ENCODE results near the gene TENM4. TPM values are rescaled to one million over a fixed set of nuclear protein-coding genes. Genes with fewer than 3 reads are reported as not detected.

The TENM4 gene
- total RNA-seq, 1 experiment from 2014 or later = 0.39 TPM

DNA sequence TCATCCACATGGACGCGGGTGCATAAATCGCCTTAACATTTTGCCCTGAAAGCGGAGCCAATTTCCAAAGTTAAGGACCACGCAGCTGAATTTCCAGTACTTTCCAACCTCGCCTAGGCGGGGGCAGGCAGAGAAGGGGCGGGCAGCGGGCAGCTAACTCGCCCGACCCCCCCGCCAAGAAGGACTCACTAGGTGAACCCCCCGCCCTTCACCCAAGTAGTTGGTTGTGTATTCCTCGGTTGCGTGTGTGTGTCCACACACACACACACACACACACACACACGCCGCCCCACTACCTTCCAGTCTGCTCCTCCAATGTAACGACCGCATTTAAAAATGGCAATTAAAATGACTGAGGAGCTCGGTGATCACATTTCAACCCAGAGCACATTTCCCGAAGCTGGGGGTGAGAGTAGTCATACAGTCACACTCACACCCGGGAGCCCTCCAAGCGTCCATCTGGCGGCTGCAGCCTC, 1.4 kb downstream of the TENM4 start:
- H3K9me3 ChIP-seq (ENCODE audit: control insufficient read depth, insufficient read depth, low read depth, low read length) = no peaks in the 10 kb centered on the region
- H3K4me1 ChIP-seq (ENCODE audit: control insufficient read depth, insufficient read depth, low read length) = peaks cover 19% of the 10 kb centered on the region
- TF ChIP-seq TCF7L2 (IDR thresholded peaks at IDR 0.05; ENCODE audit: low read depth, low read length) (no peak), POLR2AphosphoS5 (IDR thresholded peaks at IDR 0.05; ENCODE audit: low read depth, low read length) (no peak), SIN3A (IDR thresholded peaks at IDR 0.05; ENCODE audit: borderline replicate concordance, insufficient read depth, low read depth, low read length) (no peak)
- TF ChIP-seq, protein P1, sequence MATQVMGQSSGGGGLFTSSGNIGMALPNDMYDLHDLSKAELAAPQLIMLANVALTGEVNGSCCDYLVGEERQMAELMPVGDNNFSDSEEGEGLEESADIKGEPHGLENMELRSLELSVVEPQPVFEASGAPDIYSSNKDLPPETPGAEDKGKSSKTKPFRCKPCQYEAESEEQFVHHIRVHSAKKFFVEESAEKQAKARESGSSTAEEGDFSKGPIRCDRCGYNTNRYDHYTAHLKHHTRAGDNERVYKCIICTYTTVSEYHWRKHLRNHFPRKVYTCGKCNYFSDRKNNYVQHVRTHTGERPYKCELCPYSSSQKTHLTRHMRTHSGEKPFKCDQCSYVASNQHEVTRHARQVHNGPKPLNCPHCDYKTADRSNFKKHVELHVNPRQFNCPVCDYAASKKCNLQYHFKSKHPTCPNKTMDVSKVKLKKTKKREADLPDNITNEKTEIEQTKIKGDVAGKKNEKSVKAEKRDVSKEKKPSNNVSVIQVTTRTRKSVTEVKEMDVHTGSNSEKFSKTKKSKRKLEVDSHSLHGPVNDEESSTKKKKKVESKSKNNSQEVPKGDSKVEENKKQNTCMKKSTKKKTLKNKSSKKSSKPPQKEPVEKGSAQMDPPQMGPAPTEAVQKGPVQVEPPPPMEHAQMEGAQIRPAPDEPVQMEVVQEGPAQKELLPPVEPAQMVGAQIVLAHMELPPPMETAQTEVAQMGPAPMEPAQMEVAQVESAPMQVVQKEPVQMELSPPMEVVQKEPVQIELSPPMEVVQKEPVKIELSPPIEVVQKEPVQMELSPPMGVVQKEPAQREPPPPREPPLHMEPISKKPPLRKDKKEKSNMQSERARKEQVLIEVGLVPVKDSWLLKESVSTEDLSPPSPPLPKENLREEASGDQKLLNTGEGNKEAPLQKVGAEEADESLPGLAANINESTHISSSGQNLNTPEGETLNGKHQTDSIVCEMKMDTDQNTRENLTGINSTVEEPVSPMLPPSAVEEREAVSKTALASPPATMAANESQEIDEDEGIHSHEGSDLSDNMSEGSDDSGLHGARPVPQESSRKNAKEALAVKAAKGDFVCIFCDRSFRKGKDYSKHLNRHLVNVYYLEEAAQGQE (IDR thresholded peaks at IDR 0.05; ENCODE audit: insufficient read depth in 1 of 2, low read depth in 2 of 2, low read length in 1 of 2) = no peak
- TF ChIP-seq, protein P2, sequence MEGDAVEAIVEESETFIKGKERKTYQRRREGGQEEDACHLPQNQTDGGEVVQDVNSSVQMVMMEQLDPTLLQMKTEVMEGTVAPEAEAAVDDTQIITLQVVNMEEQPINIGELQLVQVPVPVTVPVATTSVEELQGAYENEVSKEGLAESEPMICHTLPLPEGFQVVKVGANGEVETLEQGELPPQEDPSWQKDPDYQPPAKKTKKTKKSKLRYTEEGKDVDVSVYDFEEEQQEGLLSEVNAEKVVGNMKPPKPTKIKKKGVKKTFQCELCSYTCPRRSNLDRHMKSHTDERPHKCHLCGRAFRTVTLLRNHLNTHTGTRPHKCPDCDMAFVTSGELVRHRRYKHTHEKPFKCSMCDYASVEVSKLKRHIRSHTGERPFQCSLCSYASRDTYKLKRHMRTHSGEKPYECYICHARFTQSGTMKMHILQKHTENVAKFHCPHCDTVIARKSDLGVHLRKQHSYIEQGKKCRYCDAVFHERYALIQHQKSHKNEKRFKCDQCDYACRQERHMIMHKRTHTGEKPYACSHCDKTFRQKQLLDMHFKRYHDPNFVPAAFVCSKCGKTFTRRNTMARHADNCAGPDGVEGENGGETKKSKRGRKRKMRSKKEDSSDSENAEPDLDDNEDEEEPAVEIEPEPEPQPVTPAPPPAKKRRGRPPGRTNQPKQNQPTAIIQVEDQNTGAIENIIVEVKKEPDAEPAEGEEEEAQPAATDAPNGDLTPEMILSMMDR (IDR thresholded peaks at IDR 0.05) = no peak
- H3K27ac ChIP-seq (ENCODE audit: low read length) = no peak overlapping the region
- peak; percentile 12 for ATAC-seq
- peak overlapping the region; percentile 42 to 43; a peak in 3 of 4 replicates for H3K4me3 ChIP-seq (ENCODE audit: low read depth in 2 of 2, low read length in 2 of 2)
- ChIA-PET POLR2A (interaction anchor here (0.6 kb wide), 1 partner anchor 225 kb away, joined by 4 read pairs; no protein-coding TSS in a partner anchor), CTCF (interaction anchor here (0.6 to 0.7 kb wide), 2 partner anchors 36 kb away, joined by 4 to 11 read pairs; no protein-coding TSS in a partner anchor)
- H3K36me3 ChIP-seq (ENCODE audit: control insufficient read depth, insufficient read depth, low read length) = no peaks in the 10 kb centered on the region
- in situ Hi-C loops (cut with HindIII; ENCODE audit: low pct_unique_long_range_greater_than_20kb, low sequenced_read_pairs) (no loop called here), intact Hi-C loops (cut with micrococcal nuclease; ENCODE audit: unreplicated experiment) (no loop called here)
- no peak for DNase-seq (ENCODE audit: low read depth, low spot score)
- BruUV-seq (replicated peaks) = no TSS peak
- H3K27me3 ChIP-seq (ENCODE audit: control insufficient read depth, insufficient read depth, low read length) = peaks cover 67% of the 10 kb centered on the region

DNA sequence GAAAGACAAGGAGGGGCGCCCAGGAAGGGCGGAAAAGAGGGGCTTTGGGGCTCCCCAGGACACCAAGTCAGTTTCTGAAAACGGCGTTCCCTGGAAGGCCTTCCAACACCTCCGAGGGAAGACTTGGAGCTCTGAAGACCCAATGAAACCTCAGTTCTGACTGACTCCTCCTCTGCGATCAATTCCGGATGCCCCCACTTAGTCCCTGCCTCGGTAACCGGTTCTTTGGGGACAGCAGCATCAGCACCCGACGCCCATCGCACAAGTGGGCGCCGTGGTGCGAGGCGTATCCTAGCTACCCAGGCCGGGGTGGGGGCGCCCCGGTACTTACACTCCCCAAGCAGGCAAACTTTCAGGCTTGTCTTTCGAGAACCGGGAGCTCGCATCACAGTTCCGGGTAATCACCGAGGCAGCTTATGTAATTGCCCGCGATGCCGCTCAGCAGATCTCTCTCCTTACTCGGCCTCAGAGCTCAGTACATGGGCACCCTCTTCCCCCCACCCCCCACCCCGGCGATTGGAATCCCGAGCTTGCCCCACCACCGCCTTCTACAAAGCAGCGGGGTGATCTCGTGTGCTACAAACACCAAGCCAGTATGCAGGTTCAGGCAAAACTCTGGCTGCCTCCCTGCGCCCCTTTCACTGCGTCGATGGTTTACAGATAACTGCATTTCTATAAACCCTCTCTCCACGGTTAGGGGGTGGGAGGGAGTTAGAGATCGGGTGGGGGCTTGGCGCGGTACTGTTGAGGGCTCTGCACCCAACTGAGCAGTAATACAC, 2.0 kb downstream of the TENM4 start:
- in situ Hi-C loops (cut with HindIII; ENCODE audit: low pct_unique_long_range_greater_than_20kb, low sequenced_read_pairs) = no loop called here
- peaks cover 19% of the 10 kb centered on the region for H3K4me1 ChIP-seq (ENCODE audit: control insufficient read depth, insufficient read depth, low read length)
- H3K36me3 ChIP-seq (ENCODE audit: control insufficient read depth, insufficient read depth, low read length) = no peaks in the 10 kb centered on the region; the same call in 1 of the 2 replicates
- TF ChIP-seq POLR2AphosphoS5 (IDR thresholded peaks at IDR 0.05; ENCODE audit: low read depth, low read length) (no peak), SIN3A (IDR thresholded peaks at IDR 0.05; ENCODE audit: borderline replicate concordance, insufficient read depth, low read depth, low read length) (no peak), TCF7L2 (IDR thresholded peaks at IDR 0.05; ENCODE audit: low read depth, low read length) (no peak)
- TF ChIP-seq, protein P1 (IDR thresholded peaks at IDR 0.05; ENCODE audit: insufficient read depth in 1 of 2, low read depth in 2 of 2, low read length in 1 of 2) = no peak
- TF ChIP-seq, protein P2 (IDR thresholded peaks at IDR 0.05) = no peak
- BruUV-seq (replicated peaks) = no TSS peak
- H3K27me3 ChIP-seq (ENCODE audit: control insufficient read depth, insufficient read depth, low read length) = peaks cover 68% of the 10 kb centered on the region
- intact Hi-C loops (cut with micrococcal nuclease; ENCODE audit: unreplicated experiment) = no loop called here
- H3K9me3 ChIP-seq (ENCODE audit: control insufficient read depth, insufficient read depth, low read depth, low read length) = no peaks in the 10 kb centered on the region
- ATAC-seq (no peak), DNase-seq (ENCODE audit: low read depth, low spot score) (no peak)
- no peak overlapping the region for H3K27ac ChIP-seq (ENCODE audit: low read length)
- ChIA-PET CTCF (interaction anchor here (0.7 kb wide), 1 partner anchor 36 kb away, joined by 11 read pairs; no protein-coding TSS in a partner anchor), POLR2A (no interaction called here)
- H3K4me3 ChIP-seq (ENCODE audit: low read depth in 2 of 2, low read length in 2 of 2) = peak overlapping the region; percentile 42 to 43; a peak in 3 of 4 replicates
